Measurements from ENCODE around the gene PTPRN2.

DNA sequence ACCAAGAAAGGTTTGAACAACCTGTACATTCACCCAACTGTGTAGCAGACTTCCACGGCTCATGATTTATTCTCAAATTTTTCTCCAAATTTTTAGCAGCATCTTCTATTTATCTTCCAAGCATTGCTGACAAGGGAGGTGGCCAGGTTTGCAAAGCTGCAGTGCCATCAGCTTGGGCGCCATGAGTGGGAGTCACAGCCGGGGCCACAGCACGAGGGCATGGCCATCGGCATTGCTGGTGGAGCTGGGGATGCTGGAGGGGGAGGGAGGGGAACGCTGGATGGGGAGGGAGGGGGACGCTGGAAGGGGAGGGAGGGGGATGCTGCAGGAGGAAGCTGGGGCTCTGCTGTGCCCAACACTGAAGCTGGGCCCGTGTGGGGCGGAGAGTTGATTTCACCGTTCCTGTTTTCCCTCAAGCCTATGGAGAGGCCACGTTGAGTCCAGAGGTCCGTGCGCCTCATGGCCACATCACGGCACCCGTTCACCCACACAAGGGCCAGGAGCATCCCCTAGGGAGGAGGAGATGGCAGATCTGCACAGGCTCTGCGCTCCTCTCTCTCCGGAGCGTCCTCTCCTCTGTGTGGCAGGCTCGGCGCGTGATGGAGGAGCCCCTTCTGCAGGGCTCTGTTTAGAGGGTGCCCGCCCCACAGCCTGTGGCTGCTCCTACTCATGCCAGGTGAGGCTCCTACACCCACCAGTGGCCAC is 730.6 kb downstream of the PTPRN2 start:
- TF ChIP-seq MAFK (conservative IDR thresholded peaks at IDR 0.05 in 1 of 2, IDR thresholded peaks at IDR 0.05 in 1 of 2; ENCODE audit: low read length in 2 of 2) (no peak), JUN (CRISPR knock-in tag; IDR thresholded peaks at IDR 0.05) (no peak), FOXK2 (IDR thresholded peaks at IDR 0.05) (no peak), PRPF4 (IDR thresholded peaks at IDR 0.05; ENCODE audit: low read depth, low read length, poor library complexity, severe bottlenecking) (no peak)
- TF ChIP-seq, protein P1, sequence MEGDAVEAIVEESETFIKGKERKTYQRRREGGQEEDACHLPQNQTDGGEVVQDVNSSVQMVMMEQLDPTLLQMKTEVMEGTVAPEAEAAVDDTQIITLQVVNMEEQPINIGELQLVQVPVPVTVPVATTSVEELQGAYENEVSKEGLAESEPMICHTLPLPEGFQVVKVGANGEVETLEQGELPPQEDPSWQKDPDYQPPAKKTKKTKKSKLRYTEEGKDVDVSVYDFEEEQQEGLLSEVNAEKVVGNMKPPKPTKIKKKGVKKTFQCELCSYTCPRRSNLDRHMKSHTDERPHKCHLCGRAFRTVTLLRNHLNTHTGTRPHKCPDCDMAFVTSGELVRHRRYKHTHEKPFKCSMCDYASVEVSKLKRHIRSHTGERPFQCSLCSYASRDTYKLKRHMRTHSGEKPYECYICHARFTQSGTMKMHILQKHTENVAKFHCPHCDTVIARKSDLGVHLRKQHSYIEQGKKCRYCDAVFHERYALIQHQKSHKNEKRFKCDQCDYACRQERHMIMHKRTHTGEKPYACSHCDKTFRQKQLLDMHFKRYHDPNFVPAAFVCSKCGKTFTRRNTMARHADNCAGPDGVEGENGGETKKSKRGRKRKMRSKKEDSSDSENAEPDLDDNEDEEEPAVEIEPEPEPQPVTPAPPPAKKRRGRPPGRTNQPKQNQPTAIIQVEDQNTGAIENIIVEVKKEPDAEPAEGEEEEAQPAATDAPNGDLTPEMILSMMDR (CRISPR knock-in tag; IDR thresholded peaks at IDR 0.05), result no peak
- TF ChIP-seq, protein P2, sequence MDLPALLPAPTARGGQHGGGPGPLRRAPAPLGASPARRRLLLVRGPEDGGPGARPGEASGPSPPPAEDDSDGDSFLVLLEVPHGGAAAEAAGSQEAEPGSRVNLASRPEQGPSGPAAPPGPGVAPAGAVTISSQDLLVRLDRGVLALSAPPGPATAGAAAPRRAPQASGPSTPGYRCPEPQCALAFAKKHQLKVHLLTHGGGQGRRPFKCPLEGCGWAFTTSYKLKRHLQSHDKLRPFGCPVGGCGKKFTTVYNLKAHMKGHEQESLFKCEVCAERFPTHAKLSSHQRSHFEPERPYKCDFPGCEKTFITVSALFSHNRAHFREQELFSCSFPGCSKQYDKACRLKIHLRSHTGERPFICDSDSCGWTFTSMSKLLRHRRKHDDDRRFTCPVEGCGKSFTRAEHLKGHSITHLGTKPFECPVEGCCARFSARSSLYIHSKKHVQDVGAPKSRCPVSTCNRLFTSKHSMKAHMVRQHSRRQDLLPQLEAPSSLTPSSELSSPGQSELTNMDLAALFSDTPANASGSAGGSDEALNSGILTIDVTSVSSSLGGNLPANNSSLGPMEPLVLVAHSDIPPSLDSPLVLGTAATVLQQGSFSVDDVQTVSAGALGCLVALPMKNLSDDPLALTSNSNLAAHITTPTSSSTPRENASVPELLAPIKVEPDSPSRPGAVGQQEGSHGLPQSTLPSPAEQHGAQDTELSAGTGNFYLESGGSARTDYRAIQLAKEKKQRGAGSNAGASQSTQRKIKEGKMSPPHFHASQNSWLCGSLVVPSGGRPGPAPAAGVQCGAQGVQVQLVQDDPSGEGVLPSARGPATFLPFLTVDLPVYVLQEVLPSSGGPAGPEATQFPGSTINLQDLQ (CRISPR knock-in tag; IDR thresholded peaks at IDR 0.05), result no peak
- TF ChIP-seq, protein P3, sequence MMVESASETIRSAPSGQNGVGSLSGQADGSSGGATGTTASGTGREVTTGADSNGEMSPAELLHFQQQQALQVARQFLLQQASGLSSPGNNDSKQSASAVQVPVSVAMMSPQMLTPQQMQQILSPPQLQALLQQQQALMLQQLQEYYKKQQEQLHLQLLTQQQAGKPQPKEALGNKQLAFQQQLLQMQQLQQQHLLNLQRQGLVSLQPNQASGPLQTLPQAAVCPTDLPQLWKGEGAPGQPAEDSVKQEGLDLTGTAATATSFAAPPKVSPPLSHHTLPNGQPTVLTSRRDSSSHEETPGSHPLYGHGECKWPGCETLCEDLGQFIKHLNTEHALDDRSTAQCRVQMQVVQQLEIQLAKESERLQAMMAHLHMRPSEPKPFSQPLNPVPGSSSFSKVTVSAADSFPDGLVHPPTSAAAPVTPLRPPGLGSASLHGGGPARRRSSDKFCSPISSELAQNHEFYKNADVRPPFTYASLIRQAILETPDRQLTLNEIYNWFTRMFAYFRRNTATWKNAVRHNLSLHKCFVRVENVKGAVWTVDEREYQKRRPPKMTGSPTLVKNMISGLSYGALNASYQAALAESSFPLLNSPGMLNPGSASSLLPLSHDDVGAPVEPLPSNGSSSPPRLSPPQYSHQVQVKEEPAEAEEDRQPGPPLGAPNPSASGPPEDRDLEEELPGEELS (CRISPR knock-in tag; IDR thresholded peaks at IDR 0.05), result no peak
